CD4-positive, alpha-beta T cell treated with Interleukin-10 for 1 hour (primary cell): ENCODE measurements around the gene SCIMP.
"Not testable (repeated sequence)": the region's sequence is repeated elsewhere in the genome, so short reads cannot be mapped to it uniquely, and the experiment has no call there.

Experiments used
- DNase-seq: peaks from one replicate; pipeline ENCODE4 v3.0.0-alpha.2; 2020

The SCIMP gene

GRCh38 chr17:5234645-5235576, at the start of gene SCIMP:
Gene SCIMP (minus strand): TSS chr17:5234860. CDS start chr17:5234755, 105 bp downstream.
- no peak for DNase-seq

GRCh38 chr17:5283571-5284315, 49.1 kb upstream of the SCIMP start:
- DNase-seq: no peak

- DNase-seq: no peak
Observed at GRCh38 chr17:5282642-5283217, 48.1 kb upstream of the SCIMP start.

GRCh38 chr17:5281814-5282641, 47.4 kb upstream of the SCIMP start, which contains the start of gene RABEP1:
Gene RABEP1 (plus strand): TSS chr17:5282284. CDS start chr17:5282487, 203 bp downstream.
- DNase-seq: peak; percentile 96

GRCh38 chr17:5272322-5272721, 37.7 kb upstream of the SCIMP start:
- no peak for DNase-seq

- no peak for DNase-seq
Observed at GRCh38 chr17:5269241-5269960, 34.7 kb upstream of the SCIMP start.

GRCh38 chr17:5264893-5265292, 30.2 kb upstream of the SCIMP start:
- DNase-seq: no peak

GRCh38 chr17:5263441-5263840, 28.8 kb upstream of the SCIMP start:
- DNase-seq: no peak

- DNase-seq: no peak
Observed at GRCh38 chr17:5262416-5262991, 27.8 kb upstream of the SCIMP start.

- DNase-seq: no peak
Observed at GRCh38 chr17:5260542-5260941, 25.9 kb upstream of the SCIMP start.

GRCh38 chr17:5257124-5257523, 22.5 kb upstream of the SCIMP start:
- no peak for DNase-seq

GRCh38 chr17:5254903-5255521, 20.4 kb upstream of the SCIMP start:
- DNase-seq: no peak

GRCh38 chr17:5254414-5254813, 19.8 kb upstream of the SCIMP start:
- DNase-seq: no peak

- DNase-seq: peak; percentile 84
Observed at GRCh38 chr17:5249615-5250014, 15.0 kb upstream of the SCIMP start.

- DNase-seq: no peak
Observed at GRCh38 chr17:5248821-5249479, 14.3 kb upstream of the SCIMP start.

GRCh38 chr17:5247621-5248020, 13.0 kb upstream of the SCIMP start:
- DNase-seq: no peak

GRCh38 chr17:5241861-5242671, 7.4 kb upstream of the SCIMP start:
- peak; percentile 58 for DNase-seq

- not testable (repeated sequence) for DNase-seq
Observed at GRCh38 chr17:5239769-5240168, 5.1 kb upstream of the SCIMP start.

GRCh38 chr17:5238333-5238732, 3.7 kb upstream of the SCIMP start:
- DNase-seq: no peak
